Adrenal gland (tissue), 12 donors: ENCODE measurements around the gene MMP21. TPM values are rescaled to one million over a fixed set of nuclear protein-coding genes. Genes with fewer than 3 reads are reported as not detected.

Experiments used
- DNase-seq, 7 donors: peaks; one replicate each; pipeline ENCODE4 v3.0.0-alpha.2; 2019 to 2020
- H3K27ac ChIP-seq, 5 donors: fragments of 200-600 bp; sonication (generic) in 4 of 5; 1 replicate in 3 of 5; 2 replicates in 2 of 5; pipeline versions ENCODE4 v1.5.1 to v1.8.0; 2016 to 2020; ENCODE audit warnings: mild to moderate bottlenecking in 1 of 5
- H3K27me3 ChIP-seq: fragments of 200-600 bp; 2 replicates; pipeline ENCODE4 v1.8.0; 2021
- H3K36me3 ChIP-seq, 2 donors: fragments of 200-600 bp; replicated peaks in 1 of 2; 1 replicate in 1 of 2; 2 replicates in 1 of 2; pipeline versions ENCODE4 v1.5.1 to v1.8.0; 2018 to 2022
- H3K4me1 ChIP-seq, 2 donors: fragments of 200-600 bp; replicated peaks in 1 of 2; 1 replicate in 1 of 2; 2 replicates in 1 of 2; pipeline versions ENCODE4 v1.5.1 to v1.8.0; 2018 to 2021
- H3K4me3 ChIP-seq, 4 donors: fragments of 200-600 bp; sonication (generic) in 3 of 4; one replicate each; pipeline ENCODE4 v1.5.1; 2016 to 2018
- H3K9me3 ChIP-seq, 3 donors: fragments of 200-600 bp; sonication (generic) in 1 of 3; replicated peaks in 1 of 3; 1 replicate in 2 of 3; 2 replicates in 1 of 3; pipeline versions ENCODE4 v1.5.1 to v1.8.0; 2016 to 2021
- POLR2A ChIP-seq, 2 donors: fragments of 450-650 bp; IDR thresholded peaks; one replicate each; pipeline ENCODE4 v1.6.1; 2017; ENCODE audit warnings: antibody characterized with exemption in 2 of 2, mild to moderate bottlenecking in 2 of 2, moderate library complexity in 1 of 2
- WGBS, 4 donors: extraction: QIAGEN DNeasy Blood & Tissue Kit in 2 of 4; methylation state at CpG; one replicate each; pipeline versions ENCODE4 v1.1.5 to v1.1.7; 2013 to 2017; 5-methylcytosine and 5-hydroxymethylcytosine counted together
- intact Hi-C, 2 donors: fragments of 100-400 bp; cut with DNase I; formaldehyde crosslinking; loops; one replicate each; pipeline versions ENCODE4 v1.14.1 to v1.15.0; 2022 to 2023
- polyA plus RNA-seq, 3 donors: library from polyadenylated mRNA; stranded (reverse); fragments of 200-250 nt in 2 of 3; fragments of 350-450 nt in 1 of 3; fragmentation: Illumina TruSeq in 1 of 3; extraction: RNeasy Lipid Tissue Mini Kit (QIAGEN cat#74804) in 1 of 3; gene quantifications; one replicate each; pipeline ENCODE4 v1.2.3, GENCODE V29; 2013 to 2014
- total RNA-seq, 9 donors: library from RNA; depleted of rRNA in 4 of 9; stranded (reverse); fragments of >200 nt in 4 of 9; fragments of 120-200 nt in 1 of 9; fragmentation: NEBNext Ultra II Directional in 1 of 9; extraction: Animal tissue kit (Norgen Biotek cat#: 25700) in 1 of 9; gene quantifications; one replicate each; pipeline versions ENCODE4 v1.1.0 to v1.2.4, GENCODE V29; 2013 to 2023
- TF ChIP-seq, protein P1 (sequence below), 6 experiments: fragments of 450-650 bp in 4 of 6; fragments of 200-600 bp in 2 of 6; sonication (generic) in 1 of 6; IDR thresholded peaks; 1 replicate in 5 of 6; 2 replicates in 1 of 6; pipeline versions ENCODE4 v1.5.1 to v1.8.0; 2016 to 2021; ENCODE audit warnings: antibody characterized with exemption in 6 of 6, mild to moderate bottlenecking in 2 of 6, moderate library complexity in 1 of 6
- donor health status: healthy with polysubstance abuse.
- donor health status: Bipolar disorder and iron deficiency.
- donor health status: DM: yes; HTN: yes; CAD: no.
- donor health status: DM: no; HTN: no; CAD: no.
- donor health status: DM: no; HTN: no; CAD: no.
- donor health status: DM: yes; HTN: yes; CAD: no.

MMP21 gene
- total and polyA plus RNA-seq, 12 donors, result 0.11 to 0.27 (median 0.24) TPM; not detected in 7

- no peak for TF ChIP-seq POLR2A (IDR thresholded peaks at IDR 0.05)
- TF ChIP-seq, protein P1, sequence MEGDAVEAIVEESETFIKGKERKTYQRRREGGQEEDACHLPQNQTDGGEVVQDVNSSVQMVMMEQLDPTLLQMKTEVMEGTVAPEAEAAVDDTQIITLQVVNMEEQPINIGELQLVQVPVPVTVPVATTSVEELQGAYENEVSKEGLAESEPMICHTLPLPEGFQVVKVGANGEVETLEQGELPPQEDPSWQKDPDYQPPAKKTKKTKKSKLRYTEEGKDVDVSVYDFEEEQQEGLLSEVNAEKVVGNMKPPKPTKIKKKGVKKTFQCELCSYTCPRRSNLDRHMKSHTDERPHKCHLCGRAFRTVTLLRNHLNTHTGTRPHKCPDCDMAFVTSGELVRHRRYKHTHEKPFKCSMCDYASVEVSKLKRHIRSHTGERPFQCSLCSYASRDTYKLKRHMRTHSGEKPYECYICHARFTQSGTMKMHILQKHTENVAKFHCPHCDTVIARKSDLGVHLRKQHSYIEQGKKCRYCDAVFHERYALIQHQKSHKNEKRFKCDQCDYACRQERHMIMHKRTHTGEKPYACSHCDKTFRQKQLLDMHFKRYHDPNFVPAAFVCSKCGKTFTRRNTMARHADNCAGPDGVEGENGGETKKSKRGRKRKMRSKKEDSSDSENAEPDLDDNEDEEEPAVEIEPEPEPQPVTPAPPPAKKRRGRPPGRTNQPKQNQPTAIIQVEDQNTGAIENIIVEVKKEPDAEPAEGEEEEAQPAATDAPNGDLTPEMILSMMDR (IDR thresholded peaks at IDR 0.05), result no peak
- WGBS, 4 donors, result 57 to 65% (median 63%) methylated on average over 3 of the region's 3 CpGs
- H3K4me1 ChIP-seq, result no peaks in the 10 kb centered on the region
- DNase-seq, result no peak
- no peaks in the 10 kb centered on the region for H3K9me3 ChIP-seq
- no peak overlapping the region for H3K4me3 ChIP-seq
- H3K27me3 ChIP-seq, result no peaks in the 10 kb centered on the region
- intact Hi-C loops, result no loop called here
- no peak overlapping the region for H3K27ac ChIP-seq
- H3K36me3 ChIP-seq, result peaks cover 0 to 100% of the 10 kb centered on the region in 2 donors
Observed at GRCh38 chr10:125727436-125727835, 48.2 kb downstream of the MMP21 start.

DNA sequence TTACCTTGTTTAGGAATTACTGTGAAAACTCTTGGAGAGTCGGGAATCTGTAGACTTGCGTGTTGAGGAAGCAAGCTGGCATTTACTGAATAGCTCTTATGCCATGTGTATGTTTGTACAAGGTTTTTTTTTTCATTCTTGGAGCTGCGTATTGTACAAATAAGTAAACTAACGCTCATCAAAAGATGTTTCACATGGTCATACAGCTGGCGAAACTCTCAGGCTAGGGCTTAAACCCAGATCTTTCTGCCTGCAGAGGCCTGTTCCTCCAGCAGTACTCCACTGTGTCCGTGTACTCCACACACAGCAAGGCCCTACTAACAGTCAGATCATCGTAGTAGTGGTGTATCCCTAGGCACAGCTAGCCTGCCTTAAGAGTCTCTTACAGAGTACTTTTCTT is 48.7 kb downstream of the MMP21 start:
- Histone ChIP-seq H3K27me3 (no peaks in the 10 kb centered on the region), H3K9me3 (no peaks in the 10 kb centered on the region), H3K36me3 (peaks cover 0 to 100% of the 10 kb centered on the region in 2 donors), H3K4me3 (no peak overlapping the region), H3K4me1 (no peaks in the 10 kb centered on the region), H3K27ac (no peak overlapping the region)
- intact Hi-C loops, result no loop called here
- 94 to 99% (median 96%) methylated on average over 7 of the region's 7 CpGs for WGBS, 4 donors
- TF ChIP-seq, protein P1 (IDR thresholded peaks at IDR 0.05), result no peak
- TF ChIP-seq POLR2A (IDR thresholded peaks at IDR 0.05), result no peak
- DNase-seq, result no peak

DNA sequence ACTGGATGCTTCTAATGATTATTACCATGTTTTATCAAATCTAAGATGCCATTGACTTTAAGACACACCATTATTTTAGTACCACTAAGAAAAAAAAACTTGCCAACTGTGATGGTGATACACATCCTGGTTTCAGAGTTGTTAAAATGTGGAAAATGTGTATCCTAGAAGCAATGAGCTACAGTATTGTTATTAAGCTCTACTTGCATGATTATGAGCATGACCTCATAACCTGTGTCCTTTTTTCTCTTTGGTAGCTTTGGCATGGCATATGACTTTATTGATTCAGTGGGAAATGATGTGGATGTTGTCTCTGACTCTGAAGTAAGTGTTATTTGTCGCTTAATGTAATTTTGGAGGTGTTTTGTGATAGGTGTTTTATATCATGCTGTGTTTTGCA is 52.8 kb downstream of the MMP21 start:
- Histone ChIP-seq H3K9me3 (no peaks in the 10 kb centered on the region), H3K4me1 (peaks cover 10 to 21% of the 10 kb centered on the region in 2 donors), H3K27ac (no peak overlapping the region), H3K36me3 (peaks cover 0 to 67% of the 10 kb centered on the region in 2 donors), H3K4me3 (no peak overlapping the region), H3K27me3 (no peaks in the 10 kb centered on the region)
- no peak for TF ChIP-seq POLR2A (IDR thresholded peaks at IDR 0.05)
- TF ChIP-seq, protein P1 (IDR thresholded peaks at IDR 0.05), result no peak
- 94 to 97% (median 97%) methylated on average over 1 of the region's 1 CpG for WGBS, 4 donors
- DNase-seq, result no peak
- intact Hi-C loops, result no loop called here

DNA sequence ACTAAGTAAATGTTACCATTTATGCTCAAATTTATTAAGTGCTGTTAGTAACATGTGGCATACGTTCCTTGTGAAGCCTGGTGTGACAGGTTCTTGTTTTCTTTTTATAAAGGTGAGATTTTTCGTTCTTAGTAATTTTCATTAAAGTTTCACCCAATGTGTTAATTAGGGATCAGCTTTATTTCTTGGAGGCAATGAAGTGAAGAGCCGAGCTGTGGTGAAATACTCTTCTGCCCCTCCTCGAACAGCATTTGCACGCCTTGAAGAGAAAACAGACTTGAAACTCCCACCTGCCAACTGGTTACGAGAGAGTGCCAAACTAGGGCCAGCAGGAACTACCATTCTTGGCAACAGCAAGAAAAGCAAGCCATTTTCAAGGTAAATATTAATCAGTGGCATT is 54.6 kb downstream of the MMP21 start:
- intact Hi-C loops, result no loop called here
- Histone ChIP-seq H3K27me3 (no peaks in the 10 kb centered on the region), H3K36me3 (peaks cover 0 to 49% of the 10 kb centered on the region in 2 donors), H3K4me1 (peaks cover 10 to 21% of the 10 kb centered on the region in 2 donors), H3K9me3 (no peaks in the 10 kb centered on the region), H3K4me3 (no peak overlapping the region), H3K27ac (no peak overlapping the region)
- 88 to 96% (median 91%) methylated on average over 6 of the region's 6 CpGs for WGBS, 4 donors
- no peak for TF ChIP-seq POLR2A (IDR thresholded peaks at IDR 0.05)
- TF ChIP-seq, protein P1 (IDR thresholded peaks at IDR 0.05), result no peak
- no peak for DNase-seq
